ENCODE measurements around the gene ZRANB3. TPM values are rescaled to one million over a fixed set of nuclear protein-coding genes. Genes with fewer than 3 reads are reported as not detected.

ZRANB3 gene
- total RNA-seq, 1 donor from 2014 or later, result 8.5 TPM

GRCh38 chr2:135257383-135258090 is 273.5 kb downstream of the ZRANB3 start:
- Histone ChIP-seq H3K27me3 (ENCODE audit: control insufficient read depth, insufficient read depth, low read length) (no peaks in the 10 kb centered on the region), H3K4me3 (ENCODE audit: low read depth, low read length) (no peak overlapping the region), H3K36me3 (ENCODE audit: control insufficient read depth, insufficient read depth, low read length) (no peaks in the 10 kb centered on the region)
- TF ChIP-seq CTCF (IDR thresholded peaks at IDR 0.05; ENCODE audit: insufficient read depth, low read length, poor library complexity, severe bottlenecking), result no peak
- no peak for DNase-seq (ENCODE audit: low read depth)

GRCh38 chr2:135256531-135257260 is 274.3 kb downstream of the ZRANB3 start:
- no peak overlapping the region for H3K4me3 ChIP-seq (ENCODE audit: low read depth, low read length)
- H3K27me3 ChIP-seq (ENCODE audit: control insufficient read depth, insufficient read depth, low read length), result no peaks in the 10 kb centered on the region
- no peak for DNase-seq (ENCODE audit: low read depth)
- TF ChIP-seq CTCF (IDR thresholded peaks at IDR 0.05; ENCODE audit: insufficient read depth, low read length, poor library complexity, severe bottlenecking), result no peak
- H3K36me3 ChIP-seq (ENCODE audit: control insufficient read depth, insufficient read depth, low read length), result no peaks in the 10 kb centered on the region

- TF ChIP-seq CTCF (IDR thresholded peaks at IDR 0.05; ENCODE audit: insufficient read depth, low read length, poor library complexity, severe bottlenecking), result no peak
- H3K27me3 ChIP-seq (ENCODE audit: control insufficient read depth, insufficient read depth, low read length), result no peaks in the 10 kb centered on the region
- no peaks in the 10 kb centered on the region for H3K36me3 ChIP-seq (ENCODE audit: control insufficient read depth, insufficient read depth, low read length)
- no peak overlapping the region for H3K4me3 ChIP-seq (ENCODE audit: low read depth, low read length)
- no peak for DNase-seq (ENCODE audit: low read depth)
Measured at GRCh38 chr2:135255208-135255607, 275.8 kb downstream of the ZRANB3 start.

GRCh38 chr2:135252805-135253458 is 278.1 kb downstream of the ZRANB3 start:
- no peak for TF ChIP-seq CTCF (IDR thresholded peaks at IDR 0.05; ENCODE audit: insufficient read depth, low read length, poor library complexity, severe bottlenecking)
- Histone ChIP-seq H3K27me3 (ENCODE audit: control insufficient read depth, insufficient read depth, low read length) (no peaks in the 10 kb centered on the region), H3K36me3 (ENCODE audit: control insufficient read depth, insufficient read depth, low read length) (no peaks in the 10 kb centered on the region), H3K4me3 (ENCODE audit: low read depth, low read length) (no peak overlapping the region)
- no peak for DNase-seq (ENCODE audit: low read depth)

- TF ChIP-seq CTCF (IDR thresholded peaks at IDR 0.05; ENCODE audit: insufficient read depth, low read length, poor library complexity, severe bottlenecking), result no peak
- no peak overlapping the region for H3K4me3 ChIP-seq (ENCODE audit: low read depth, low read length)
- no peak for DNase-seq (ENCODE audit: low read depth)
- H3K27me3 ChIP-seq (ENCODE audit: control insufficient read depth, insufficient read depth, low read length), result no peaks in the 10 kb centered on the region
- no peaks in the 10 kb centered on the region for H3K36me3 ChIP-seq (ENCODE audit: control insufficient read depth, insufficient read depth, low read length)
Measured at GRCh38 chr2:135248611-135249010, 282.4 kb downstream of the ZRANB3 start.
